Left lung (tissue), 10 donors: ENCODE measurements around the gene ZNF275. TPM values are rescaled to one million over a fixed set of nuclear protein-coding genes. Genes with fewer than 3 reads are reported as not detected.
A peak's percentile ranks its signal among the peaks of the same experiment; 100 is the strongest.

Source experiments
- ATAC-seq: fragments of 200-7000 bp; cut with Tn5 transposase; one replicate; pipeline ENCODE4 v1.9.1; 2020; ENCODE audit warnings: moderate library complexity
- DNase-seq, 4 donors: peaks; one replicate each; pipeline ENCODE4 v3.0.0-alpha.2; 2013 to 2020
- H3K27ac ChIP-seq, 2 donors: fragments of 200-600 bp; sonication (generic) in 1 of 2; one replicate each; pipeline versions ENCODE4 v1.5.0 to v1.8.0; 2020 to 2021
- H3K27me3 ChIP-seq, 2 donors: fragments of 200-600 bp; sonication (generic) in 1 of 2; one replicate each; pipeline versions ENCODE4 v1.5.0 to v1.8.0; 2020 to 2021
- H3K36me3 ChIP-seq, 2 donors: fragments of 200-600 bp; sonication (generic) in 1 of 2; one replicate each; pipeline versions ENCODE4 v1.5.0 to v1.8.0; 2020 to 2021
- H3K4me1 ChIP-seq, 2 donors: fragments of 200-600 bp; one replicate each; pipeline ENCODE4 v1.8.0; 2021
- H3K4me3 ChIP-seq, 2 donors: fragments of 200-600 bp; sonication (generic) in 1 of 2; one replicate each; pipeline versions ENCODE4 v1.5.0 to v1.8.0; 2020 to 2021; ENCODE audit warnings: mild to moderate bottlenecking in 1 of 2
- H3K9me3 ChIP-seq, 2 donors: fragments of 200-600 bp; sonication (generic) in 1 of 2; one replicate each; pipeline versions ENCODE4 v1.5.0 to v1.8.0; 2020 to 2021
- intact Hi-C, 2 donors: fragments of 100-400 bp; cut with DNase I; formaldehyde crosslinking; loops; one replicate each; pipeline versions ENCODE4 v1.11.2 to v1.14.2; 2022
- polyA plus RNA-seq, 6 donors: library from polyadenylated mRNA; unstranded; fragments of 120-200 nt; gene quantifications; one replicate each; pipeline ENCODE4 v1.2.1, GENCODE V29; 2013; ENCODE audit not compliant: insufficient read length in 6 of 6
- total RNA-seq, 2 donors: library from RNA; stranded (reverse); fragmentation: NEBNext Ultra II Directional; extraction: Animal tissue kit (Norgen Biotek cat#: 25700); gene quantifications; one replicate each; pipeline ENCODE4 v1.2.1, GENCODE V29; 2021
- TF ChIP-seq, protein P1 (sequence below), 2 donors: fragments of 200-600 bp; sonication (generic) in 1 of 2; IDR thresholded peaks; one replicate each; pipeline versions ENCODE4 v1.5.0 to v1.8.0; 2021; ENCODE audit warnings: antibody characterized with exemption in 2 of 2
- donor health status: DM: no; HTN: yes; CAD: no.
- donor health status: DM: no; HTN: no; CAD: no.

ZNF275 gene
- total and polyA plus RNA-seq, 8 donors = 7.6 to 18.6 (median 15.8) TPM

DNA sequence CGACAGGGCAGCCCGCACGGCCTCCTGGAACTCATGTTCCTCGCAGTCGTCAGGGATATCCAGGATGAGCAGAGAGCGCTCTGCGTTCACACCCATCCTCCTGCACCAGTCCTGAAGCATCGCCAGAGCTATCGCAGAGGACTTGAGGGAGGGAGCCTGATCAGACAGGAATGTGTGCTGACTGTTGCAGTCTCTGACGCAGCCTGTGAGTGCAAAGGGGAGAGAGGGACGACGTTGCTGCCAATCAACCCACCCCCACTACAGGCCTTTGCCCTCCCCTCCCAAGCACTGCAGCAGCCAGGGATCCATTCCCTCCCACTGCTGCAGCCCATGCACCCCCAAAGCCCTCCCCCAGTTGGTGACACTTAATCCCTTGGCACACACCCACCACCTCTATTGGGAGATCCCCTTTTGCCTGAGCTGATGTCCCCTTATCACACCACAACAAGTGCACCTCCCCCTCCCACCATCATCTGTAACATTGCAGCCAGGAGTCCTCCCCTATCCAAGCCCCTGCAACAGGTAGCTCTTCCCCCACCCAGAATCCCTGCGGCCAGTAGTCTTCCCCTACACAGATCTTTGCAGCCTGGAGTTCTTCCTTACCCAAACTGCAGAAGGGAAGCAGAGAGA is 13.3 kb upstream of the ZNF275 start:
- intact Hi-C loops = no loop called here
- H3K27me3 ChIP-seq = peaks cover 0 to 13% of the 10 kb centered on the region in 2 donors
- no peaks in the 10 kb centered on the region for H3K36me3 ChIP-seq
- no peak for DNase-seq
- no peaks in the 10 kb centered on the region for H3K9me3 ChIP-seq
- no peak for ATAC-seq
- no peaks in the 10 kb centered on the region for H3K4me1 ChIP-seq
- H3K27ac ChIP-seq = no peak overlapping the region
- TF ChIP-seq, protein P1, sequence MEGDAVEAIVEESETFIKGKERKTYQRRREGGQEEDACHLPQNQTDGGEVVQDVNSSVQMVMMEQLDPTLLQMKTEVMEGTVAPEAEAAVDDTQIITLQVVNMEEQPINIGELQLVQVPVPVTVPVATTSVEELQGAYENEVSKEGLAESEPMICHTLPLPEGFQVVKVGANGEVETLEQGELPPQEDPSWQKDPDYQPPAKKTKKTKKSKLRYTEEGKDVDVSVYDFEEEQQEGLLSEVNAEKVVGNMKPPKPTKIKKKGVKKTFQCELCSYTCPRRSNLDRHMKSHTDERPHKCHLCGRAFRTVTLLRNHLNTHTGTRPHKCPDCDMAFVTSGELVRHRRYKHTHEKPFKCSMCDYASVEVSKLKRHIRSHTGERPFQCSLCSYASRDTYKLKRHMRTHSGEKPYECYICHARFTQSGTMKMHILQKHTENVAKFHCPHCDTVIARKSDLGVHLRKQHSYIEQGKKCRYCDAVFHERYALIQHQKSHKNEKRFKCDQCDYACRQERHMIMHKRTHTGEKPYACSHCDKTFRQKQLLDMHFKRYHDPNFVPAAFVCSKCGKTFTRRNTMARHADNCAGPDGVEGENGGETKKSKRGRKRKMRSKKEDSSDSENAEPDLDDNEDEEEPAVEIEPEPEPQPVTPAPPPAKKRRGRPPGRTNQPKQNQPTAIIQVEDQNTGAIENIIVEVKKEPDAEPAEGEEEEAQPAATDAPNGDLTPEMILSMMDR (IDR thresholded peaks at IDR 0.05) = no peak
- no peak overlapping the region for H3K4me3 ChIP-seq

DNA sequence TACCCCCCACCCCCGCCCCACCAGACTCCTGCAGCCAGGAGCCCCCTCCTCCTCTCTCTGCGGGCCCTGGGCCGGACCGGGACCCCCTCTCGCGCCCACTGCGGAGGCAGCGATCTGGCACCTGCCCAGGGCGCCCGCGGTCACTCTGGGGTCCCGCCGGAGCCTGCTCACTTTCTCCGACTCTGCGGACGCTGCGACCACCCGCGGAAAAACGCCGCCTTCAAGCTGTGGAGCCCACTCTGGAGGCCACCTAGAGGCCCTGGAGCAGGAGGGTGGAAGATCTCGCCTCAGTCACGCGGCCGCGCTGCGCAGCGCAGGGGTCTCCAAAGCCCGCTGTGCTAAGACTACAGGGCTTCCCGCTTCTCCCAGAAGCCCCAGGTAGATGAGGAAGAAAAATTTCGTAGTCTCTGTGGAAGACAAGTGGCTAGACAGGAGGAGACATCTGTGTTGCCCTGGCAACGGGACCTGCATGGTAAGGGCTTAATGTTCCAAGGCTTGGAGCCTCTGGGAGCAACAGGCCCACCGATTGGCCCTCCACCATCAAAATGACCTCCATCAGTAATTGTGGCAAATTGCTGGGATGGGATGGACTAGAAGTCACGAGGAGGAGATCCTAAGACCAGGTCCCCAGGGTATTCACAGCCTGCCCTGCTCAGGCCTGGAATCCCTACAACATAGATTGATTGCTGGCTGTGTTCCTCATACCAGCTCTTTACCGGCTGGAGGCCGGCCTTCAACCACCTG is 12.4 kb upstream of the ZNF275 start, which contains the start of gene PNMA6F:
Gene PNMA6F (minus strand): TSS at position 387 of the 744 bp plus-strand sequence. CDS start 1,093 bp downstream, outside the sequence.
- Histone ChIP-seq H3K36me3 (no peaks in the 10 kb centered on the region), H3K27me3 (peaks cover 0 to 13% of the 10 kb centered on the region in 2 donors), H3K27ac (no peak within 1 kb of the TSS), H3K9me3 (no peaks in the 10 kb centered on the region), H3K4me1 (no peaks in the 10 kb centered on the region), H3K4me3 (no peak within 1 kb of the TSS)
- DNase-seq (no peak), ATAC-seq (no peak)
- TF ChIP-seq, protein P1 (IDR thresholded peaks at IDR 0.05) = no peak
- intact Hi-C loops = no loop called here

DNA sequence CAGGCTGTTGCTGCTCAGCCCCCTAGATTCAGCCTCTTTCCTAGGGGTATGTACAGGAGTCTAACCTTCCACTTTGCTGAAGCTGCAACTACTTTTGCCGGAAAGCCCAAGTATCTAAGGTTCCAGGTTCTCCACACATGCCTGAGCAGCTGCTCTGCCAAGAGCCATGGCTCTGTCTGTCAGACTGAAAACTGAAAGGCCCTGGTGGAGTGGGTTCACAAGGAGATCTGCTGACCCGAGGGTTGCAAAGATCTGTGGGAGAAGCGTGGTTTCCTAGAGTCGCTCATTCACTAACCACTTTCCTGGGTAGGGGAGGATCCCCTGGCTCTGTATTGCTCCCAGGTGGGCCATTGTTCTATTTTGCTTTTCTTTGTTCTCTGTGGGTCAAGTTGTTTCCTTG is 6.4 kb upstream of the ZNF275 start:
- no peaks in the 10 kb centered on the region for H3K9me3 ChIP-seq
- H3K4me3 ChIP-seq = no peak overlapping the region
- H3K27ac ChIP-seq = no peak overlapping the region
- no peaks in the 10 kb centered on the region for H3K36me3 ChIP-seq
- peaks cover 0 to 4% of the 10 kb centered on the region in 2 donors for H3K27me3 ChIP-seq
- DNase-seq = no peak
- intact Hi-C loops = no loop called here
- TF ChIP-seq, protein P1 (IDR thresholded peaks at IDR 0.05) = no peak
- ATAC-seq = no peak
- no peaks in the 10 kb centered on the region for H3K4me1 ChIP-seq

DNA sequence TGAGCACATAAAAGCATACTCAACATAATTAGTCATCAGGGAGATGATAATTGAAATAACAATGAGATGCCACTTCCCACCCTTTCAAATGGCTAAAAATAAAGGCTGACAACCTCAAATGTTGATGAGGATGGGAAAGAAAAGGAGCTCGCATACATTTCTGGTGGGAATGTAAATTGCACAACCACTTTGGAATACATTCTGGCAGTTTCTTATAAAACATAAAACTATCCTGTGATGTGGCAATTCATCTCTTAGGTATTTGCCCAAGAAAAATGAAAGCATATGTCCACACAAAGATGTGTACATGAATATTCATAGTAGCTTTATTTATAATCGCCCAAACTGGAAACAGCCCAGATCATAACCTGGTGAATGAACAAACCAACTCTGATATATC is 687 bp upstream of the ZNF275 start:
- no peaks in the 10 kb centered on the region for H3K27me3 ChIP-seq
- ATAC-seq (no peak), DNase-seq (no peak)
- intact Hi-C loops = no loop called here
- H3K27ac ChIP-seq = no peak overlapping the region
- peaks cover 0 to 4% of the 10 kb centered on the region in 2 donors for H3K36me3 ChIP-seq
- H3K9me3 ChIP-seq = no peaks in the 10 kb centered on the region
- H3K4me1 ChIP-seq = peaks cover 0 to 7% of the 10 kb centered on the region in 2 donors
- H3K4me3 ChIP-seq = peak overlapping the region in 1 of 2 donors; percentile 49
- TF ChIP-seq, protein P1 (IDR thresholded peaks at IDR 0.05) = no peak

DNA sequence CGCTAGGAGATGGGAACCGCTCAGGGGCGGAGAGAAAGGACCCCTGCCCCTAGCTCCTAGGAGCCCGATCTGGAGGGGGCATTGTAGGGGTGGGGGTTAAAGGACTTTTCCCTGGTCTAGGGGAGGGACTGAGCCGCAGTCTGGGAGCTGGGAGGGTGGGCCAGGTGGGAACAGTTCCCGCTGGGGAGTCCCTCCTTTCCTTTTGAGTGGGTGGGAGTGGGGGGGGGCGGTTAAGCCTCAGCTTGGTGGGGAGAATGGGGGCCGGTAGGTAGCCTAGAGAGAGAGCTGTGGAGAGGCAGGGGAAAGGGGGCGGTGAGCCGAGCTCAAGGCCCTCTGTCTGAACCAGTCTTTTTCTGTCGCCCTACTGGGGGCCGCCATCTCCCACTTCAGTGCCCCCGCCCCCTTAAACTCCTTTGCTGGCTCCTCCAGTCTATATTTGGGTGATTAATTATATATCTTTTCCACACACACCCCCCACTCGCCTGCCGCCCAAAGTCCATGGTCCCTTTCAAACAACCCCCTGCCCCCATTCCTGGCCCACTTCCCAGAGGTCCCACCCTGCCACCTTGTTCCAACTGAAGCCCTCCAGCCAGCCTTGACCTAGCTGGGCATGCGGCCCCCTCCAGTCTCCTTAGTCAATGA is 822 bp downstream of the ZNF275 start:
- ATAC-seq = no peak
- H3K4me3 ChIP-seq = peak overlapping the region; percentile 36 to 49
- H3K9me3 ChIP-seq = no peaks in the 10 kb centered on the region
- TF ChIP-seq, protein P1 (IDR thresholded peaks at IDR 0.05) = no peak
- H3K36me3 ChIP-seq = peaks cover 0 to 4% of the 10 kb centered on the region in 2 donors
- no peak for DNase-seq
- H3K27ac ChIP-seq = no peak overlapping the region
- intact Hi-C loops = no loop called here
- H3K27me3 ChIP-seq = no peaks in the 10 kb centered on the region
- peaks cover 0 to 7% of the 10 kb centered on the region in 2 donors for H3K4me1 ChIP-seq
